ENCODE results near the gene AGT.

Gene AGT

DNA sequence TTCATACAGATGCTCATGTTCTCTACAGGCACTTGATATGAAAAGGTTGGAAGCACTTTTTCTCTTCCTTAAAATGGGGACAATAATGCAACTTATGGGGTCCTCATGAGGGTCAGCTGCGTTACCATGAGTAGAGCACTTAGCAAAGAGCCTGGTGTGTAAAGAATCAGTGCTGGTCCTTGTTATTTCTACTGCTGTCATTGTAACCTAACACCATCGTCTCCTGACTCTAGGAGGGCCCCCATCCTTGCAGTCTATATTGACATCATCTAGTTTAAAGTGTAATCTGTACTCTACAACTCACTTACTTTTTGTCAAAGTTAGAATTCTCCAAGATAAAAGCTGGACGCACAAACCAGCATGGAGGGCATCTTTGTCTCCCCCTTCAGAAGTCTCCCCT lies 35.7 kb upstream of the AGT start:
- no peak overlapping the region for H3K4me3 ChIP-seq (ENCODE audit: low read length)
- TF ChIP-seq ZNF274 (IDR thresholded peaks at IDR 0.05; ENCODE audit: low read depth, low read length) = no peak

DNA sequence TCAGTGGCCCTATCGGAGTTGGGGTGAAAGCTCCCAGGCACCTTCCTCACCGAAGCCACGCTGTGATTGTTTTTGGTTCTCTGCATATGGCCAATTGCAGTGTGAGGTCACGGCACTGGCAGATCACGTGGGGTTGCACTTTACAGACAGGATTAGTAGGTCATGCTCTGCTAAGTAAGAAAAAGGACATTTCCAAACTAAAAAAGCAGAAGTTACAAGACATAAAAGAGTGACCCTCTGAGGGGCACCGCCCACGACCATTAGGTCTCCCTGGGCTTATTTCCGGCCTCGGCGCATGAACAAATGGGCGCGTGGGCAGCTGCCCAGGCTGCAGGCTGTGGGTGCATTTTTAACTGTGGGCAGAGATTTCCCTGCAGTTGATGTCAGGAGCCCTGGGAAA lies 35.2 kb upstream of the AGT start:
- H3K4me3 ChIP-seq (ENCODE audit: low read length) = no peak overlapping the region
- TF ChIP-seq ZNF274 (IDR thresholded peaks at IDR 0.05; ENCODE audit: low read depth, low read length) = no peak

DNA sequence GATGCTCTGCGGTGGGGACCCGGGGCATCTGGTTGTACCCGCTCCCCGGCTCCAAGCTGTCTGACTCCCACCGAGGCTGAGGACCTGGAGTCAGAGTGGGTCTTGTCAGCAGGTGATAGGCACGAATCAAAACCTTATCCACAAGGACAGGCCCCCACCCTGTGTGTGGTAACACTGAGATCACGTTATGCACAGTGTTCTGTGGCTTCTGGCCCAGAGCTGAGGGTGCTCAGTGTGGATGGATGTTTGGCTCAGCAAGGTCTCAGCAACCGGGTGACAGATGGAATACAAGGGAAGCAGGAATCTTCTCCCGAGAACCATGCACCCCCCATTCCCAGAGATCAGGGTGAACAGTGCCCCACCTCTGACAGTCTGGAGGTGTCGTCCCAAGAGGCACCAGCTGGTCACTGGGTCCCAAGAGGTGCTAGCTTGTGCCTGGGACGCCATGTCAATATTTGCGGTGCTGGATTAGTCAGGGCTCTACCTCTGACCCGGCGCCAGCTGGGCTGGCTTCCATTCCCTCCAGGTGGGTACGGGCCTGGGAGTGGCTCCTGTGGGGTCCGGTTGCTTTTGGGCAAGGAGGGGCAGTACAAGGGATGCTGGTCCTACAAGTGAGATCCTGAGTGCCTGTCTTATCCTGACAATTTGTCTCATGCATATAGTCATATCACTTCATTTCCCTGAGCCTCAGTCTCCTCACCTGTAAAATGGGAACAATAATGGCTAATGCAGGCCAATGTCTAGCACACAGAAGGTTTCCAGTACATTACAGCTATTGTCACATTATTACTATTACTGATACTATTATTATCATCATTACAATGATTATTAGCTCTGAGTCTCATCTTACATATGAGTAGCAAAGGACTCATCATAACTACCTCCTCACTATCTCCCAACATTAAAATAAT lies 34.2 kb upstream of the AGT start:
- no peak overlapping the region for H3K4me3 ChIP-seq (ENCODE audit: low read length)
- no peak for TF ChIP-seq ZNF274 (IDR thresholded peaks at IDR 0.05; ENCODE audit: low read depth, low read length)

DNA sequence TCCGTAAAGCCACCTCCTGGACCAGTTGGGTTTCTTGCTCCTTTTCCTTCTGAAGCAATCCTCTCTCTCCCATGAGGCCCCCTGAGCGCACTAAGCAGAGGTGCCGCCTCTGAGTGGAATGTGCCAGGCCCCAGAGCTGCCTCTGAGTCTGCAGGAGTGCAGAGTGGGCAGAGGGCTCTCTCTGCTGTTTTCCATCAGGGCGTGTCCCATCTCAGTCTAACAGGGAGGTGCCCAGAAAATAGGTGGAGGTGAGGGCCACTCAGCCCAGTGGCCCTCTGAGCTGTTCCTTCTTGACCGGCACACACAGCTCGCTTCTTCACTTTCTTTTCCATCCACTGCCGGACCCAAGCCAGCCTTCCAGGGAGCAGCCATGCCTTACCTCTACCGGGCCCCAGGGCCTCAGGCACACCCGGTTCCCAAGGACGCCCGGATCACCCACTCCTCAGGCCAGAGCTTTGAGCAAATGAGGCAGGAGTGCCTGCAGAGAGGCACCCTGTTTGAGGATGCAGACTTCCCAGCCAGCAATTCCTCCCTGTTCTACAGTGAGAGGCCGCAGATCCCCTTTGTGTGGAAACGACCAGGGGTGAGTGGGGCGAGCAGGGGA lies 33.3 kb upstream of the AGT start, which contains the start of gene CAPN9:
Gene CAPN9 (plus strand): TSS at position 262 of the 604 bp plus-strand sequence. CDS start 109 bp downstream, at position 371.
- no peak for TF ChIP-seq ZNF274 (IDR thresholded peaks at IDR 0.05; ENCODE audit: low read depth, low read length)
- H3K4me3 ChIP-seq (ENCODE audit: low read length) = no peak within 1 kb of the TSS

DNA sequence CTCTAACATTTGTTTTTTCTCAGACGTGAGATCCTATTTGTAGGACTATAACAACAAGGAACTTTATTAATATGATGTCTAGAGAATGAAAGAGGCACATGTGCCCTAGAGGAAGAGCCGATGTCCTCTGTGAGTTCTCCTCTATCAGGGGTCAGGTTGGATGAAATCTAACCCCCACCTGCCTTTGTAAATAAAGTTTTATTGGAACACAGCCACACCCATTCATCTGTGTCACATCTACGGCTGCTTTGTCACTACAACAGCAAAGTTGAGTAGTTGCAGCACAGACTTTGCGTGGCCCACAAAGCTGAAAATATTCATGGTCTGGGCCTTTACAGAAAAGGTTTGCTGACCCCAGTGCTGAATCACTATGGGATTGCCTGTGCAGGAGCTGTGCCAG lies 32.7 kb upstream of the AGT start:
- no peak for TF ChIP-seq ZNF274 (IDR thresholded peaks at IDR 0.05; ENCODE audit: low read depth, low read length)
- H3K4me3 ChIP-seq (ENCODE audit: low read length) = no peak overlapping the region

DNA sequence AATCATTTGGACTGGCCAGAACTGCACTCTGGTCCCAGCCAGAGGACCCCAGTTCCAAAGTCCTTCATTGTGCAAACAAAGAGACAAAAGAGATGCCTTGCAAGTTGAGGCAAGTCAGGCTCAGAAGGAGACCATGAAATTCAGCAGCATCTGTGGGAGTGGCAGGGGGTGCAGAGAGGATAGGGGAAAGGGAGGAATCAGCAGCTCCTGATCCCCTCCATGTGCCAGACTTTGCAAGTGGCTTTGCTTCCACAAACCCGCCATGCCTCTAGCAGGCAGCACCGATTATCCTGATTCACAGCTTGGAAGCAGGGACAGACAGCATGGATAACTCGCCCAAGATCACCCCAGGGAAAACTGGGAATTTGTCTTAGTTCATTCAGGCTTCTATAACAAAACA lies 31.1 kb upstream of the AGT start:
- no peak for TF ChIP-seq ZNF274 (IDR thresholded peaks at IDR 0.05; ENCODE audit: low read depth, low read length)
- no peak overlapping the region for H3K4me3 ChIP-seq (ENCODE audit: low read length)

DNA sequence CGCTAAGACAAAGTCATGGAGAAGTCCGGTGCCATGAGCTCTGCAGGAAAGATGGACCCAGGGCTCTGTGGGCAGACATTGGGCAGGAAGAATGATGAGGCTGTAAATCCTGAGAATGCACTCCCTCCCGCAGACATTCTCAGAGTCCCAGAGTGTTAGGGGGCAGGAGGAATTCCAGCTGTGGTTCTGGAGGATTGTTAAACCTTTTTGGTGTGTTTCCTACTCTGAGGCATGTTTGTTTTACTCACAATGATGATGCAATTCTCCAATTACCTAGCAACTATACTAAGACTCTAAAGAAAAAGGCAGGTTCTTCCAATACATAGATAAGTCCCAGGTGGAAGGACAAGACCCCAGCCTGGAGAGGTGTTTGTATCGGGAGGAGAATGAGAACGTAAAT lies 30.5 kb upstream of the AGT start:
- TF ChIP-seq ZNF274 (IDR thresholded peaks at IDR 0.05; ENCODE audit: low read depth, low read length) = no peak
- no peak overlapping the region for H3K4me3 ChIP-seq (ENCODE audit: low read length)

DNA sequence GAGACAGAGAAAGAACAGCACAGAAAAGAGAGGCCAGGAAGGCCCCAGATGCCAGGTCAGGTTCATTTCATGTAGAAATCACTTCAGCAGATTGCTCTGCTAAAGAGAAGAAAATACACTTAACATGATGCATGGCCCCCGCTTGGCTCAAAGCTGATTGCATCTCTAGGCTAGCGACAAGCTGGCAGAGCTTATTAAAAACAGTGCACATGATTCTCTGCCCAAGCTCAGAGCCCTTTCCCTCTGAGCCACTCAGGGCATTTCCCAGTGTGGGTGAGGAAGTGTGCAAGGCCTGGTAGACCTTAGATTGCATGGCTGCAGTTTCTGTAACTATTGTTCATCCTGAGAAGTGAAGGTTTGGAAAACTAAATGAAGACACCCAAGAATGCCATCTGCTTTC lies 30.0 kb upstream of the AGT start:
- H3K4me3 ChIP-seq (ENCODE audit: low read length) = no peak overlapping the region
- TF ChIP-seq ZNF274 (IDR thresholded peaks at IDR 0.05; ENCODE audit: low read depth, low read length) = no peak

DNA sequence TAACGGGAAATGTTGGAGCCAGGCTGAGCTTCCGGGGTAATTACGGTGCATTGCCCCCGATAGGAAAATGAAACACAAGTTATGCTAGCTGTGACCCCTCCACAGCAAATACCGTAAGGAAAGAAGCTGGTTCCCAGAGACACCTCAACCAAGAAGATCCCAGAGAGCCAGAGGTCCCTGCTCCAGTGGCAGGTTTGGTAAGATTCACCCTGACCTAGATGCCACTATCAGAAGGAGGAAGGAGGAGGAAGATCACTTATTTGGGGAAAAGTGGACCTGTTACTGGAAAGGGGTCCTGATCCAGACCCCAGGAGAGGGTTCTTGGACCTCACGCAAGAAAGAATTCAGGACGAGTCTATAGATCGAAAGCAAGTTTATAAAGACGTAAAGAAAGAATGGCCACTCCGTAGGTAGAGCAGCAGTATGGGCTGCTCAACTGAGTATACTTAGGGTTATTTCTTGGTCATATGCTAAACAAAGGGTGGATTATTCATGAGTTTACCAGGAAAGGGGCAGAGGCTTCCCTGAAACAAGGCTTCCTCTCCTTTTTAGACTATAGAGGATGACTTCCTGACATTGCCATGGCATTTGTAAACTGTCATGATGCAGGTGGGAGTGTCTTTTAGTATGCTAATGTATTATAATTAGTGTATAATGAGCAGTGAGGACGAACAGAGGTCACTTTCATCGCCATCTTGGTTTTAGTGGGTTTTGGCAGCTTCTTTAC lies 25.8 kb upstream of the AGT start:
- TF ChIP-seq ZNF274 (IDR thresholded peaks at IDR 0.05; ENCODE audit: low read depth, low read length) = no peak

DNA sequence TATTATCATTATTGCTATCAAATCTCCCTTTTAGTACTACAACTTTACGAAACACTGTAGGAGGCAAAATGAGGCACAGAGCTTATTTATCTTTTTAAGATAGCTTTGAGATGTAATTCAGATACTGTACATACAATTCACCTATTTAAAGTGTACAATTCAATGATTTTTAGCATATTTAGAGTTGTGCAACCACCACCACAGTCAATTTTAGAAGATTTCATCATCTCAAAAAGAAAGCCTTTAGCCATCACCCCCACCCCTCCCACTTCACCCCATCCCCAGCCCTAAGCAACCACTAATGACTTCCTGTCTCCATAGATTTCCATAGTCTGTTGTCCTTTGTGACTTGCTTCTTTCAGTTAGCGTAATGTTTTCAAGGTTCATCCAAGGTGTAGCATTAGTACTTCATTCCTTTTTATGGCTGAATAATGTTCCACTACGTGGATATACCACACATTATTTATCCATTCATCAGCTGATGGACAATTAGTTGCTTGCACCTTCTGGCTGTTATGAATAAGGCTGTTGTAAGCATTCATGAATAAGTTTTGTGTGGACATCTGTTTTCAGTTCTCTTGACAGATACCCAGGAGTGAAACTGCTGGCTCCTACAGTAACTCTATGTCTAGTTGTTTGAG lies 23.8 kb upstream of the AGT start:
- H3K4me3 ChIP-seq (ENCODE audit: low read length) = no peak overlapping the region
- no peak for TF ChIP-seq ZNF274 (IDR thresholded peaks at IDR 0.05; ENCODE audit: low read depth, low read length)

More for the DNA sequence above, 25.8 kb upstream of the AGT start:
- no peak overlapping the region for H3K4me3 ChIP-seq (ENCODE audit: low read length)

DNA sequence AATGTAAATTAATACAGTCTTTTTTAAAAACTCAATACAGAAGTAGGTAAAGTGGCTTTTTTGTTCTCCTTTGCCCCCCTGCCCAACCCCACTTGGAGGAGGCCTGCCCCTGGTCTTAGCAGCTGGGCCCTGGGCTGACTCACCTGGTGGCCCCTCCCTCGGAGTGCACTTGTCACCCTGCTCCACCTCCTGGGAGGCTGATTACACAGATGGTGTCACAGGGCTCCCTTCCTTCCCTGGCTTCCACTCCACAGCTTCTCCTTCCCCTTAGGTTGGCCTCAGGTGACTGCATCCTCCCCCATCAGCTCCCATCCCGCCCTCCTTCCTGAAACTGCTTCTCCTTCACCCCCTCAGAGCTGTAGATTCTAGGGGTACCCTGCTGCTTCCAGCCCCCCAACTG lies 21.5 kb upstream of the AGT start:
- H3K4me3 ChIP-seq (ENCODE audit: low read length) = no peak overlapping the region
- TF ChIP-seq ZNF274 (IDR thresholded peaks at IDR 0.05; ENCODE audit: low read depth, low read length) = no peak

DNA sequence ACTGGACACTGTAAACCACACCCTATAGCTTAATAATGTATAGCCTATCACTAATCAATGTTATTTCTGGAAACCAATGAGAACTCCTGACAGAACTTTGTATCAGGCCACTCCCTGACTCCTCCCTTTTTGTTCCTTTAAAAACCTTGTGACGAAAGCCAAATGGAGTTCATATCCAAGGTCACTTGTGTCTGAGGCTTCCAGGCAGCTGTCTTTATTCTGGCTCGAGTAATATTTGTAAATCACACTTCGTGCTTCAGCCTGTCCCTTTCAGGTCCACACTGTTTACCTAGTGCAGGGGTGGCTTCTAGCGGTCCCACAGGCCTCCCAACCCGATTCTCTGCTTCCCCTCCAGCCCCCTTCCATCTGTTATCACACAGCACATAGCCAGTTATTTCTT lies 17.1 kb upstream of the AGT start:
- no peak overlapping the region for H3K4me3 ChIP-seq (ENCODE audit: low read length)
- TF ChIP-seq ZNF274 (IDR thresholded peaks at IDR 0.05; ENCODE audit: low read depth, low read length) = no peak

DNA sequence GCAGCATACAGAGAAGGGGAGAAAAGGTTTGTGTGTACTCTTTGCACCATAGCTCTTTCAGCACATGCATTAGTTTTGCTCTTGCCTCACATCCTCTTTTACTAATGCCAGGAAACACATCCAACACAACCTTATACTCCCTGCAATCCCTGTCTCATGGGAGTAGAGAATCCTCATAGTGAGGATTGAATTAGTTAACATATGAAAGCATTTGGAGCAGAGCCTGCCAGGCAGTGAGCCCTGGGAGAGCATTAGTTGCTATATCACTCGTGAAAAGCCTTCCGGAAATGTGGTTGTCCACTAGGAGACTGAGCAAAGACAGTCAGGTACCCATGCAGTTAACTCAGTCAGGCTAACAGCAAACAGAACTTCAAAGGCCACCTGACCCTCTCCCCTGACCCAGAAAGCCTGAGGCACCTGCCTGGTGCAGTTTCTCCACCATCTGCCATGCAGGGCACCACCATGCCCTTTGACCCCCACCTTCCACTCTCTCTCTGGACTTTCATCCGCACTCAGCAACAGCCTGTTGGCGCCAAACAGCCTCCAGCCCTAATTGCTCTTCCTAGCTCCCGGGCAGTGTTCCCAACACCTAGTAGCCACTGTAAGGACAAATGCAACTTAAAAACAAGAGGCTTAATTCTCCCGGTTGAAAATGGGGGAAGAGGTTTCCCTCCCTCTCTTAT lies 14.9 kb upstream of the AGT start:
- no peak for TF ChIP-seq ZNF274 (IDR thresholded peaks at IDR 0.05; ENCODE audit: low read depth, low read length)
- no peak overlapping the region for H3K4me3 ChIP-seq (ENCODE audit: low read length)

Measured in GM08714 (cell line).